GM10266 (cell line): Measurements from ENCODE around the gene SNED1.
A peak's percentile ranks its signal among the peaks of the same experiment; 100 is the strongest.

Experiments used
- DNase-seq: peaks from one replicate; pipeline ENCODE4 v3.0.0; 2012; ENCODE audit errors: extremely low spot score
- TF ChIP-seq, protein P1 (sequence below): IDR thresholded peaks from 2 replicates; pipeline ENCODE4 v1.5.1; 2012; ENCODE audit warnings: mild to moderate bottlenecking, low read depth; ENCODE audit not compliant: control insufficient read depth, insufficient read depth; ENCODE audit errors: missing control alignments

Gene SNED1

GRCh38 chr2:241120440-241120839 lies 122.0 kb downstream of the SNED1 start:
- DNase-seq, result no peak
- TF ChIP-seq, protein P1, sequence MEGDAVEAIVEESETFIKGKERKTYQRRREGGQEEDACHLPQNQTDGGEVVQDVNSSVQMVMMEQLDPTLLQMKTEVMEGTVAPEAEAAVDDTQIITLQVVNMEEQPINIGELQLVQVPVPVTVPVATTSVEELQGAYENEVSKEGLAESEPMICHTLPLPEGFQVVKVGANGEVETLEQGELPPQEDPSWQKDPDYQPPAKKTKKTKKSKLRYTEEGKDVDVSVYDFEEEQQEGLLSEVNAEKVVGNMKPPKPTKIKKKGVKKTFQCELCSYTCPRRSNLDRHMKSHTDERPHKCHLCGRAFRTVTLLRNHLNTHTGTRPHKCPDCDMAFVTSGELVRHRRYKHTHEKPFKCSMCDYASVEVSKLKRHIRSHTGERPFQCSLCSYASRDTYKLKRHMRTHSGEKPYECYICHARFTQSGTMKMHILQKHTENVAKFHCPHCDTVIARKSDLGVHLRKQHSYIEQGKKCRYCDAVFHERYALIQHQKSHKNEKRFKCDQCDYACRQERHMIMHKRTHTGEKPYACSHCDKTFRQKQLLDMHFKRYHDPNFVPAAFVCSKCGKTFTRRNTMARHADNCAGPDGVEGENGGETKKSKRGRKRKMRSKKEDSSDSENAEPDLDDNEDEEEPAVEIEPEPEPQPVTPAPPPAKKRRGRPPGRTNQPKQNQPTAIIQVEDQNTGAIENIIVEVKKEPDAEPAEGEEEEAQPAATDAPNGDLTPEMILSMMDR, result no peak

DNA sequence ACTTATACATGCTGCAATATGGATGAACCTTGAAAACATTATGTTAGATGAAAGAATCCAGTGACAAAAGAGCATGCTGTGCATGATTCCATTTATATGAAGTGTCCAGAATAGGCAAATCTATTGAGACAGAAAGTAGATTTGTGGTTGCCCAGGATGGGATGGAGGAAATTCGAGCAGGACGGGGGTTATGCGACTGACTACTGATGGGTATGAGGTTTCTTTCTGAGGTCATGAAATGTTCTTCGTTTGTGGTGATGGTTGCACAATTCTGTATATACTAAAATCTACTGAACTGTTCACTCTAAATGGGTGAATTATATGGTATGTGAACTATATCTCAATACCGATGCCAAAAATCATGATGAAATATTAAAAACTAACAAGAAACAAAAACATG lies 122.6 kb downstream of the SNED1 start:
- no peak for DNase-seq
- TF ChIP-seq, protein P1, result no peak

- no peak for DNase-seq
- TF ChIP-seq, protein P1, result no peak
These were observed 124.1 kb downstream of the SNED1 start for GRCh38 chr2:241122376-241123002.

DNA sequence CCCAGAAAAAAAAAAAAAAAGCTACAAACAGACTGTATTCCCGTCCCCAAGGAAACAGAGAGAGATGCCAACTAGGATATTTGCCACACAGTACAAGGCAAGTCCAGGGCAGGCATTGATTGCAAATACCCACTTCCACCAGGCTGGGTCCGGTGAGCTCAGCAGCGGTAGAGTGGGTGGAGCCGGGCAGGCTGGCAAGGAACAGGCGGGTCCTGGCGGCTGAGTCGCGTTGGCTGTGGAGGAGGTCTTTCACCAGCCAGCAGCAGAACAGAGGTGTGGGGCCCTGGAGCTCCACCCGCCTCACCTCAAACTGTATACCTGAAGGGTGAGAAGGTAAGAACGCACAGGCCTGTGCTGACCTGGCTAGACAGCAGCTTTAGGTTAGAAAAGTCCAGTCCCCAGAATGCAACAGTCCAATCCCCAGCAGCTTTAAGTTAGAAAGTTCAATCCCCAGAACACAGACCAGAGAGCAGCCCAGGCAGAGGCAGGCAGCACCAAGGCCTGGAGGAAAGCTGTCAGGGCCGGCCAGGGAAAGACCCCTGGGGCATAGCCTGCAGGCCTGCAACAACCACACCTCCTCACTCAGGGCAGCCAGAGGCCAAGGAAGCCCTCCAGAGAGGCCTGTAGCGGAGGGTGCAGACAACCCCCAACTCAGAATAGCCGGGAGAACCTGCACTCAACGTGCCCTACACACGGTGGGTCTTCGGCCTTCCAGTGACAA lies 125.6 kb downstream of the SNED1 start:
- no peak for DNase-seq
- TF ChIP-seq, protein P1, result no peak

- TF ChIP-seq, protein P1, result no peak
- DNase-seq, result peak; percentile 54
These were observed 127.2 kb downstream of the SNED1 start for GRCh38 chr2:241125626-241126025.

DNA sequence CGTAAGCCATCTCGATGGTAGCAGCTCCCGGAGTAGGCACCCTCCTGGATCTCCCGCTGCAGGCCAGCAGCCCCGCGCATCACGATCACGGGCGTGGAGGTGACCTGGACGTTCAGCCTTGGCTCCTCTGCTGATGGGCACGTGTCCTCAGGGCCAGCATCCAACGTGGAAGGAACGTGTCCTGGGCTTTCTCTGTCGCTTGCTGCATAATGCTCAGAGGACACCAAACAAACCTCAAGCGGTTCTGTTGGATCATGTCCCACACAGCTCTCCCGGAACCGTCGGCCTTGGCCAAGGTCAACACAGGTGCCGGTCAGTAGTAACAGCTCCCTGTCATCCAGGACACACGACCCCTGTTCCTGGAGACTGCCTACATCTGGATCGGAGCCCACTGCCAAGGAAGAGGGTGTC lies 127.8 kb downstream of the SNED1 start:
- DNase-seq, result no peak
- TF ChIP-seq, protein P1, result no peak

GRCh38 chr2:241126771-241127202 lies 128.4 kb downstream of the SNED1 start:
- DNase-seq, result no peak
- TF ChIP-seq, protein P1, result no peak
